Thymus (tissue), 11 donors: ENCODE results near the gene ERLIN1. TPM values are rescaled to one million over a fixed set of nuclear protein-coding genes. Genes with fewer than 3 reads are reported as not detected.
"Not testable (repeated sequence)": the region's sequence is repeated elsewhere in the genome, so short reads cannot be mapped to it uniquely, and the experiment has no call there.

ENCODE experiments used
- DNase-seq, 9 donors: peaks; one replicate each; pipeline ENCODE4 v3.0.0-alpha.2; 2013; ENCODE audit warnings: low spot score in 9 of 9, low read depth in 6 of 9, missing footprints in 1 of 9
- H3K27ac ChIP-seq, 2 donors: one replicate each; pipeline ENCODE4 v1.5.1; 2013; ENCODE audit warnings: control low read depth in 1 of 2, low read depth in 1 of 2, low read length in 1 of 2, mild to moderate bottlenecking in 1 of 2, moderate library complexity in 1 of 2
- H3K27me3 ChIP-seq, 2 donors: one replicate each; pipeline ENCODE4 v1.5.1; 2013; ENCODE audit warnings: low read length in 1 of 2; ENCODE audit not compliant: control insufficient read depth in 2 of 2, insufficient read depth in 1 of 2
- H3K36me3 ChIP-seq, 2 donors: one replicate each; pipeline ENCODE4 v1.5.1; 2013; ENCODE audit warnings: low read length in 1 of 2, mild to moderate bottlenecking in 1 of 2, moderate library complexity in 1 of 2; ENCODE audit not compliant: control insufficient read depth in 2 of 2, insufficient read depth in 2 of 2
- H3K4me1 ChIP-seq, 2 donors: one replicate each; pipeline ENCODE4 v1.5.1; 2013; ENCODE audit warnings: low read length in 2 of 2; ENCODE audit not compliant: control insufficient read depth in 2 of 2, insufficient read depth in 2 of 2
- H3K4me3 ChIP-seq, 2 donors: one replicate each; pipeline ENCODE4 v1.5.1; 2013; ENCODE audit warnings: low read length in 2 of 2, control low read depth in 1 of 2, mild to moderate bottlenecking in 1 of 2
- H3K9me3 ChIP-seq, 2 donors: one replicate each; pipeline ENCODE4 v1.5.1; 2013; ENCODE audit warnings: low read length in 1 of 2, mild to moderate bottlenecking in 1 of 2; ENCODE audit not compliant: control insufficient read depth in 2 of 2, insufficient read depth in 1 of 2
- WGBS: extraction: QIAGEN DNeasy Blood & Tissue Kit; methylation state at CpG from one replicate; pipeline ENCODE4 v1.1.7; 2013; 5-methylcytosine and 5-hydroxymethylcytosine counted together
- polyA plus RNA-seq: library from polyadenylated mRNA; stranded (reverse); fragments of 200-250 nt; gene quantifications from one replicate; pipeline ENCODE4 v1.2.3, GENCODE V29; 2013
- total RNA-seq: library from RNA; stranded (reverse); fragments of 120-200 nt; gene quantifications from one replicate; pipeline ENCODE4 v1.2.4, GENCODE V29; 2013
- donor health status: healthy.

Gene ERLIN1
- total and polyA plus RNA-seq, 2 donors = 8.2 to 12.1 TPM

GRCh38 chr10:100131571-100131970, 54.3 kb downstream of the ERLIN1 start:
- H3K4me3 ChIP-seq = no peak overlapping the region
- WGBS = 98% methylated on average over 3 of the region's 3 CpGs
- H3K27ac ChIP-seq = no peak overlapping the region
- peaks cover 0 to 5% of the 10 kb centered on the region in 2 donors for H3K27me3 ChIP-seq
- no peaks in the 10 kb centered on the region for H3K36me3 ChIP-seq
- DNase-seq = no peak
- no peaks in the 10 kb centered on the region for H3K4me1 ChIP-seq
- H3K9me3 ChIP-seq = peaks cover 2 to 8% of the 10 kb centered on the region in 2 donors

- DNase-seq = no peak
- no peaks in the 10 kb centered on the region for H3K36me3 ChIP-seq
- H3K27ac ChIP-seq = no peak overlapping the region
These were observed 55.0 kb downstream of the ERLIN1 start for GRCh38 chr10:100130831-100131230.

GRCh38 chr10:100129424-100129823, 56.4 kb downstream of the ERLIN1 start:
- DNase-seq = no peak
- Histone ChIP-seq H3K9me3 (peaks cover 0 to 4% of the 10 kb centered on the region in 2 donors), H3K27me3 (peaks cover 0 to 5% of the 10 kb centered on the region in 2 donors), H3K4me1 (no peaks in the 10 kb centered on the region), H3K36me3 (no peaks in the 10 kb centered on the region), H3K27ac (no peak overlapping the region), H3K4me3 (no peak overlapping the region)
- 75% methylated on average over 9 of the region's 9 CpGs for WGBS

More at GRCh38 chr10:100130831-100131230, 55.0 kb downstream of the ERLIN1 start:
- 96% methylated on average over 7 of the region's 7 CpGs for WGBS
- Histone ChIP-seq H3K27me3 (peaks cover 0 to 5% of the 10 kb centered on the region in 2 donors), H3K4me3 (no peak overlapping the region), H3K9me3 (peaks cover 2 to 8% of the 10 kb centered on the region in 2 donors), H3K4me1 (no peaks in the 10 kb centered on the region)

- peaks cover 0 to 5% of the 10 kb centered on the region in 2 donors for H3K27me3 ChIP-seq
- 94% methylated on average over 8 of the region's 8 CpGs for WGBS
- H3K36me3 ChIP-seq = no peaks in the 10 kb centered on the region
These were observed 56.9 kb downstream of the ERLIN1 start for GRCh38 chr10:100128951-100129350.

GRCh38 chr10:100125335-100125734, 60.5 kb downstream of the ERLIN1 start:
- not testable (repeated sequence) for H3K4me1 ChIP-seq, H3K27ac ChIP-seq, H3K9me3 ChIP-seq, DNase-seq, H3K27me3 ChIP-seq, H3K4me3 ChIP-seq, H3K36me3 ChIP-seq
- 86% methylated on average over 2 of the region's 2 CpGs for WGBS

More at GRCh38 chr10:100128951-100129350, 56.9 kb downstream of the ERLIN1 start:
- Histone ChIP-seq H3K9me3 (no peaks in the 10 kb centered on the region), H3K27ac (no peak overlapping the region), H3K4me1 (no peaks in the 10 kb centered on the region), H3K4me3 (no peak overlapping the region)
- no peak for DNase-seq

- no peak for DNase-seq
- Histone ChIP-seq H3K4me1 (peaks cover 0 to 4% of the 10 kb centered on the region in 2 donors), H3K27me3 (no peaks in the 10 kb centered on the region), H3K9me3 (no peaks in the 10 kb centered on the region), H3K4me3 (no peak overlapping the region), H3K36me3 (no peaks in the 10 kb centered on the region), H3K27ac (no peak overlapping the region)
- WGBS = 92% methylated on average over 4 of the region's 4 CpGs
These were observed 61.7 kb downstream of the ERLIN1 start for GRCh38 chr10:100124097-100124496.

- peak in 3 of 9 donors; percentile 13 to 45 (median 15) for DNase-seq
- Histone ChIP-seq H3K27ac (no peak overlapping the region), H3K9me3 (no peaks in the 10 kb centered on the region), H3K36me3 (no peaks in the 10 kb centered on the region), H3K27me3 (peaks cover 0 to 2% of the 10 kb centered on the region in 2 donors), H3K4me1 (peaks cover 0 to 4% of the 10 kb centered on the region in 2 donors), H3K4me3 (no peak overlapping the region)
These were observed 63.0 kb downstream of the ERLIN1 start for GRCh38 chr10:100122780-100123179.

- H3K27me3 ChIP-seq = peaks cover 0 to 14% of the 10 kb centered on the region in 2 donors
- DNase-seq = no peak
- H3K27ac ChIP-seq = no peak overlapping the region
- H3K4me1 ChIP-seq = peaks cover 0 to 4% of the 10 kb centered on the region in 2 donors
- H3K36me3 ChIP-seq = no peaks in the 10 kb centered on the region
- H3K9me3 ChIP-seq = no peaks in the 10 kb centered on the region
- H3K4me3 ChIP-seq = no peak overlapping the region
- 98% methylated on average over 2 of the region's 2 CpGs for WGBS
These were observed 65.3 kb downstream of the ERLIN1 start for GRCh38 chr10:100120550-100120949.

- no peak overlapping the region for H3K27ac ChIP-seq
- H3K36me3 ChIP-seq = no peaks in the 10 kb centered on the region
- no peak overlapping the region for H3K4me3 ChIP-seq
- DNase-seq = no peak
- no peaks in the 10 kb centered on the region for H3K9me3 ChIP-seq
- H3K27me3 ChIP-seq = peaks cover 4 to 22% of the 10 kb centered on the region in 2 donors
- peaks cover 0 to 4% of the 10 kb centered on the region in 2 donors for H3K4me1 ChIP-seq
- 99% methylated on average over 4 of the region's 4 CpGs for WGBS
These were observed 66.1 kb downstream of the ERLIN1 start for GRCh38 chr10:100119726-100120125.
